Breast epithelium (tissue), 3 donors: ENCODE measurements around the gene ITPR2.

Source experiments
- POLR2A ChIP-seq: fragments of 450-650 bp; IDR thresholded peaks from one replicate; pipeline ENCODE4 v1.6.1; 2016; ENCODE audit warnings: antibody characterized with exemption, mild to moderate bottlenecking, moderate library complexity
- TF ChIP-seq, protein P1 (sequence below), 3 donors: fragments of 450-650 bp; IDR thresholded peaks; one replicate each; pipeline ENCODE4 v1.5.1; 2016 to 2017; ENCODE audit warnings: antibody characterized with exemption in 3 of 3, mild to moderate bottlenecking in 3 of 3, moderate library complexity in 3 of 3

DNA sequence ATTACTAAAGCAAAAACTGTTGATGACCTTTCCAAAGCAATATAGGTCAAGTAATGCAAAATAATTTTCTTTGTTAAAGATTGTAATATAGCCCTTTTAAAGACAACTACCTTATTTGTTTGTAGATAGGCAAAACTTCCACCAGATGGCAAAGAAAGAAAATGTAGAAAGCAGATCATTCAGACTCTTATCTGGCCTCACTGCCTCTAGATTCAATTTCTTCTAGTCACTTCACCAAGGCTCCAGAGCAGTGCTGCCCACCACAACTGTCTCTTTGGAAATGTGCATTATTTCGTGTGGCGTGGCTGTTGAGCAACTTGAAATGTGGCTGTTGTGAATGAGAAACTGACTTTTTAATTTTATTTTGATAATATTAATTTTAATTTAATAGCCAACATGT lies 127.1 kb downstream of the ITPR2 start:
- TF ChIP-seq, protein P1, sequence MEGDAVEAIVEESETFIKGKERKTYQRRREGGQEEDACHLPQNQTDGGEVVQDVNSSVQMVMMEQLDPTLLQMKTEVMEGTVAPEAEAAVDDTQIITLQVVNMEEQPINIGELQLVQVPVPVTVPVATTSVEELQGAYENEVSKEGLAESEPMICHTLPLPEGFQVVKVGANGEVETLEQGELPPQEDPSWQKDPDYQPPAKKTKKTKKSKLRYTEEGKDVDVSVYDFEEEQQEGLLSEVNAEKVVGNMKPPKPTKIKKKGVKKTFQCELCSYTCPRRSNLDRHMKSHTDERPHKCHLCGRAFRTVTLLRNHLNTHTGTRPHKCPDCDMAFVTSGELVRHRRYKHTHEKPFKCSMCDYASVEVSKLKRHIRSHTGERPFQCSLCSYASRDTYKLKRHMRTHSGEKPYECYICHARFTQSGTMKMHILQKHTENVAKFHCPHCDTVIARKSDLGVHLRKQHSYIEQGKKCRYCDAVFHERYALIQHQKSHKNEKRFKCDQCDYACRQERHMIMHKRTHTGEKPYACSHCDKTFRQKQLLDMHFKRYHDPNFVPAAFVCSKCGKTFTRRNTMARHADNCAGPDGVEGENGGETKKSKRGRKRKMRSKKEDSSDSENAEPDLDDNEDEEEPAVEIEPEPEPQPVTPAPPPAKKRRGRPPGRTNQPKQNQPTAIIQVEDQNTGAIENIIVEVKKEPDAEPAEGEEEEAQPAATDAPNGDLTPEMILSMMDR (IDR thresholded peaks at IDR 0.05), result no peak
- no peak for TF ChIP-seq POLR2A
